Measurements from ENCODE around the gene SPINK2.

DNA sequence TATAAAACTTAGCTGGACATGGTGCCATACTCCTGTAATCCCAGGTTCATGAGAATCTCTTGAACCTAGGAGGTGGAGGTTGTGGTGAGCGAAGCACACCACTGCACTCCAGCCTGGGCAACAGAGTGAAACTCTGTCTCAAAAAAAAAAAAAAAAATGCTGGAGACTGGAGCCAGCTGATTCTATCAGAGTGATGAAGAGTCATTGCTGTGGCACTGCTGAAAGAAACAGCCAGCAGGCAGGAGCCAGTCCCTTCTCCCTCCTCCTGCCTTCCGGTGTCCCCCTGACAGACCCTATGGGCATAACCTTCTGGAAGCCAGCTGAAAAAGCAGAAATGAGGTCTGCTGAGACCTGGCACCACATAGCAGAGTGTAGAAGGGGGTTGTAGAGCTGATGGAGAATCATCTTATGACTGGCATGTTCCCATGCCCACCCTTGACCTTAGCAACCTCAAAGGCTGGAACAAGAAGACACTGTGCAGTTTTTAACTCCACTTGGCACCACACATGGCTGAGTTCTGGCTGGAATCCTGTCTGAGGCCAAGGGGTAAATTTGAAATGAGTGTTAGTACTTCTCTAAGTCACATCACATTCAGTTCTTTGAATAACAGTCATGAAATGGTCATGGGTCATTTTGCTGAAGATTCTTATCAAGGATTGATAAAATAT, 2.6 kb upstream of the SPINK2 start:
- TF ChIP-seq, protein P1, sequence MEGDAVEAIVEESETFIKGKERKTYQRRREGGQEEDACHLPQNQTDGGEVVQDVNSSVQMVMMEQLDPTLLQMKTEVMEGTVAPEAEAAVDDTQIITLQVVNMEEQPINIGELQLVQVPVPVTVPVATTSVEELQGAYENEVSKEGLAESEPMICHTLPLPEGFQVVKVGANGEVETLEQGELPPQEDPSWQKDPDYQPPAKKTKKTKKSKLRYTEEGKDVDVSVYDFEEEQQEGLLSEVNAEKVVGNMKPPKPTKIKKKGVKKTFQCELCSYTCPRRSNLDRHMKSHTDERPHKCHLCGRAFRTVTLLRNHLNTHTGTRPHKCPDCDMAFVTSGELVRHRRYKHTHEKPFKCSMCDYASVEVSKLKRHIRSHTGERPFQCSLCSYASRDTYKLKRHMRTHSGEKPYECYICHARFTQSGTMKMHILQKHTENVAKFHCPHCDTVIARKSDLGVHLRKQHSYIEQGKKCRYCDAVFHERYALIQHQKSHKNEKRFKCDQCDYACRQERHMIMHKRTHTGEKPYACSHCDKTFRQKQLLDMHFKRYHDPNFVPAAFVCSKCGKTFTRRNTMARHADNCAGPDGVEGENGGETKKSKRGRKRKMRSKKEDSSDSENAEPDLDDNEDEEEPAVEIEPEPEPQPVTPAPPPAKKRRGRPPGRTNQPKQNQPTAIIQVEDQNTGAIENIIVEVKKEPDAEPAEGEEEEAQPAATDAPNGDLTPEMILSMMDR (IDR thresholded peaks at IDR 0.05), result no peak
- TF ChIP-seq, protein P2, sequence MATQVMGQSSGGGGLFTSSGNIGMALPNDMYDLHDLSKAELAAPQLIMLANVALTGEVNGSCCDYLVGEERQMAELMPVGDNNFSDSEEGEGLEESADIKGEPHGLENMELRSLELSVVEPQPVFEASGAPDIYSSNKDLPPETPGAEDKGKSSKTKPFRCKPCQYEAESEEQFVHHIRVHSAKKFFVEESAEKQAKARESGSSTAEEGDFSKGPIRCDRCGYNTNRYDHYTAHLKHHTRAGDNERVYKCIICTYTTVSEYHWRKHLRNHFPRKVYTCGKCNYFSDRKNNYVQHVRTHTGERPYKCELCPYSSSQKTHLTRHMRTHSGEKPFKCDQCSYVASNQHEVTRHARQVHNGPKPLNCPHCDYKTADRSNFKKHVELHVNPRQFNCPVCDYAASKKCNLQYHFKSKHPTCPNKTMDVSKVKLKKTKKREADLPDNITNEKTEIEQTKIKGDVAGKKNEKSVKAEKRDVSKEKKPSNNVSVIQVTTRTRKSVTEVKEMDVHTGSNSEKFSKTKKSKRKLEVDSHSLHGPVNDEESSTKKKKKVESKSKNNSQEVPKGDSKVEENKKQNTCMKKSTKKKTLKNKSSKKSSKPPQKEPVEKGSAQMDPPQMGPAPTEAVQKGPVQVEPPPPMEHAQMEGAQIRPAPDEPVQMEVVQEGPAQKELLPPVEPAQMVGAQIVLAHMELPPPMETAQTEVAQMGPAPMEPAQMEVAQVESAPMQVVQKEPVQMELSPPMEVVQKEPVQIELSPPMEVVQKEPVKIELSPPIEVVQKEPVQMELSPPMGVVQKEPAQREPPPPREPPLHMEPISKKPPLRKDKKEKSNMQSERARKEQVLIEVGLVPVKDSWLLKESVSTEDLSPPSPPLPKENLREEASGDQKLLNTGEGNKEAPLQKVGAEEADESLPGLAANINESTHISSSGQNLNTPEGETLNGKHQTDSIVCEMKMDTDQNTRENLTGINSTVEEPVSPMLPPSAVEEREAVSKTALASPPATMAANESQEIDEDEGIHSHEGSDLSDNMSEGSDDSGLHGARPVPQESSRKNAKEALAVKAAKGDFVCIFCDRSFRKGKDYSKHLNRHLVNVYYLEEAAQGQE (IDR thresholded peaks at IDR 0.05; ENCODE audit: insufficient read depth in 1 of 2, low read depth in 2 of 2, low read length in 1 of 2), result no peak
- no peak for TF ChIP-seq POLR2AphosphoS5 (IDR thresholded peaks at IDR 0.05; ENCODE audit: low read depth, low read length)
- TF ChIP-seq TCF7L2 (IDR thresholded peaks at IDR 0.05; ENCODE audit: low read depth, low read length), result no peak
- TF ChIP-seq SIN3A (IDR thresholded peaks at IDR 0.05; ENCODE audit: borderline replicate concordance, insufficient read depth, low read depth, low read length), result no peak
